ENCODE results near the gene HOXA3. TPM values are rescaled to one million over a fixed set of nuclear protein-coding genes. Genes with fewer than 3 reads are reported as not detected.

The HOXA3 gene
- total RNA-seq, 4 donors from 2014 or later, result 3.6 to 8.7 (median 6.6) TPM

DNA sequence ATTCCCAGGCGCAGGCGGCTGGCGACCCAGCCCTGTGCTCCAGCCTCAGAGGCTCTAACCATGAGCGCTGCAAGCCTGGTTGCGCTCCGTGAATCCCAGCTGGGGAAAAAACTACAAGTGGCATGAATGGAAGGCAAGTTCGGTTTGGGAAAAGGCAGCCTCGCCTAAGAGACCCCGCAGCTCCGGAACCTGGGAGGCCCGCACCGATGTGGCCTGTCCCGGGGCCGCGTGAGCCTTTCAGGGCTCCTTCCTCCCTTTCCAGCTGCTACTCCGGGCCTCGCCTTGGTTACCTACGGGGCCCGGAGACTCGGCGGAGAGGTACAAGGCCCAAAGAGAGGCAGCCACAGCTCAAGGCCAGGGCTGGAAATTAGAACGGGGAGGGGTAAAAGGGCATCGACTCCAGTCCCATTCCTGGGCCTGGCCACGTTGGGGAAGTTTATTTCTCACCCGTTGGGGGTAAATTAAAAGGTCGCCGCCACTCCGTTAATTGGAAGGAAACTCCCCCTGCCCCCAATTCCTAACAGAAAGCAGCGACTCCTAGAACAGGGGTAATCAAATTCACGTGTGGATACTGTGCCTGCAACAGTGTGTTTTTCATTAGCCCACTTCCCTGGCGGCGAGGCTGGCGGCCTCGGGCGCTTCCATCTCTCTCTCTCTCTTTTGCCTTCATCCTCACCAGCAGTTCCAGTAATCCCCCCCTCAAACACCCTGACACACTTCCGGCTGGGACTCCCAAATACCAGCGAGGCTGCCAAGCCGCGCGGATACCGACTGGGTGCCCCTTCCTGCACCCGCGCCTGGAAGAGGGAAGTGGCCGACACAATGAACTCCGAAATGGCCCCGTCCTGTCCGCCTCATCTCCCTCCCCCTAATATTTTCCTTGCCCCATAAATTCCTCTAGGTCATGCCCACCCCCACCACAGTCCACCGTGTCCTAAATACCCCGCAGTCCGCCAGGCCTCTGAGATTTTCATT, 14.4 kb upstream of the HOXA3 start:
- whole genome bisulfite sequencing, 2 donors, result 22 to 38% methylated on average over 29 to 38 of the region's 50 CpGs
- intact Hi-C loops (cut with DNase I), result loop anchor here (5.0 to 10.0 kb wide), 2 partner anchors 790 to 1312 kb away; no protein-coding TSS in a partner anchor
- Histone ChIP-seq H3K27me3 (peaks cover 49 to 100% (median 77%) of the 10 kb centered on the region in 4 donors), H3K36me3 (no peaks in the 10 kb centered on the region), H3K9me3 (no peaks in the 10 kb centered on the region), H3K4me3 (peak overlapping the region in 2 of 4 donors; percentile 41 to 51), H3K4me1 (peaks cover 21 to 65% (median 32%) of the 10 kb centered on the region in 3 donors), H3K27ac (no peak overlapping the region)
- no peak for TF ChIP-seq POLR2A (IDR thresholded peaks at IDR 0.05)
- TF ChIP-seq, protein P1, sequence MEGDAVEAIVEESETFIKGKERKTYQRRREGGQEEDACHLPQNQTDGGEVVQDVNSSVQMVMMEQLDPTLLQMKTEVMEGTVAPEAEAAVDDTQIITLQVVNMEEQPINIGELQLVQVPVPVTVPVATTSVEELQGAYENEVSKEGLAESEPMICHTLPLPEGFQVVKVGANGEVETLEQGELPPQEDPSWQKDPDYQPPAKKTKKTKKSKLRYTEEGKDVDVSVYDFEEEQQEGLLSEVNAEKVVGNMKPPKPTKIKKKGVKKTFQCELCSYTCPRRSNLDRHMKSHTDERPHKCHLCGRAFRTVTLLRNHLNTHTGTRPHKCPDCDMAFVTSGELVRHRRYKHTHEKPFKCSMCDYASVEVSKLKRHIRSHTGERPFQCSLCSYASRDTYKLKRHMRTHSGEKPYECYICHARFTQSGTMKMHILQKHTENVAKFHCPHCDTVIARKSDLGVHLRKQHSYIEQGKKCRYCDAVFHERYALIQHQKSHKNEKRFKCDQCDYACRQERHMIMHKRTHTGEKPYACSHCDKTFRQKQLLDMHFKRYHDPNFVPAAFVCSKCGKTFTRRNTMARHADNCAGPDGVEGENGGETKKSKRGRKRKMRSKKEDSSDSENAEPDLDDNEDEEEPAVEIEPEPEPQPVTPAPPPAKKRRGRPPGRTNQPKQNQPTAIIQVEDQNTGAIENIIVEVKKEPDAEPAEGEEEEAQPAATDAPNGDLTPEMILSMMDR (IDR thresholded peaks at IDR 0.05), result no peak
- DNase-seq, result no peak

DNA sequence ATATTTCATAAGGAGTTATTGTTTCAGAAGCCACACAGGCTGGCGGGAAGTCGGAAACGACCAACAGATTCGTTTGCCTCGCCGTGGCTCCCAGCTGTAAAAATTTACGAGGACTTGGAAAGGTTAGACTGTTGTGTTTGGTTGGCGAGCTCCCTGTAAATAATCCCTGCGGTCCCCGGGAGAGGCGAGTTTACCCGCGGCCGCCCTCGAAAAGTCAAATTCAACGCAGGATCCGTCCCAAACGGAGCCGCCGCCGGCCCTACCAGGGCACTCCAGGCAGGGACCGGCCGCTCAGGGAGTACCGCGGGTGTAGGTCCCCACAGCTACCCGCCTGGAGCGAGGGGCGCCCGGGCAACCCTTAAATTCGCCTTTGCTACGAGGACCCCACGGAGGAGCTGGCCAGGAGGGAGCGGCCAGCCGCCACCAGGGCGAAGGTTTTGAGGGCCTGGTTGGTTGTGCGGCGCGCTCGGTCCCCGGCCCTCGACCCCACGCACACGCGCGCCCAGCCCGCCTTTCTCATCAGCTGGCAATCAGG, 13.7 kb upstream of the HOXA3 start:
- Histone ChIP-seq H3K4me3 (peak overlapping the region in 3 of 4 donors; percentile 7 to 51 (median 41)), H3K36me3 (no peaks in the 10 kb centered on the region), H3K9me3 (no peaks in the 10 kb centered on the region), H3K4me1 (peaks cover 21 to 65% (median 37%) of the 10 kb centered on the region in 3 donors), H3K27me3 (peaks cover 43 to 100% (median 73%) of the 10 kb centered on the region in 4 donors), H3K27ac (no peak overlapping the region)
- DNase-seq, result no peak
- WGBS, 2 donors, result 20 to 23% methylated on average over 8 to 11 of the region's 46 CpGs
- intact Hi-C loops (cut with DNase I), result loop anchor here (5.0 to 10.0 kb wide), 2 partner anchors 789 to 1311 kb away; no protein-coding TSS in a partner anchor
- TF ChIP-seq POLR2A (IDR thresholded peaks at IDR 0.05), result no peak
- TF ChIP-seq, protein P1 (IDR thresholded peaks at IDR 0.05), result no peak

DNA sequence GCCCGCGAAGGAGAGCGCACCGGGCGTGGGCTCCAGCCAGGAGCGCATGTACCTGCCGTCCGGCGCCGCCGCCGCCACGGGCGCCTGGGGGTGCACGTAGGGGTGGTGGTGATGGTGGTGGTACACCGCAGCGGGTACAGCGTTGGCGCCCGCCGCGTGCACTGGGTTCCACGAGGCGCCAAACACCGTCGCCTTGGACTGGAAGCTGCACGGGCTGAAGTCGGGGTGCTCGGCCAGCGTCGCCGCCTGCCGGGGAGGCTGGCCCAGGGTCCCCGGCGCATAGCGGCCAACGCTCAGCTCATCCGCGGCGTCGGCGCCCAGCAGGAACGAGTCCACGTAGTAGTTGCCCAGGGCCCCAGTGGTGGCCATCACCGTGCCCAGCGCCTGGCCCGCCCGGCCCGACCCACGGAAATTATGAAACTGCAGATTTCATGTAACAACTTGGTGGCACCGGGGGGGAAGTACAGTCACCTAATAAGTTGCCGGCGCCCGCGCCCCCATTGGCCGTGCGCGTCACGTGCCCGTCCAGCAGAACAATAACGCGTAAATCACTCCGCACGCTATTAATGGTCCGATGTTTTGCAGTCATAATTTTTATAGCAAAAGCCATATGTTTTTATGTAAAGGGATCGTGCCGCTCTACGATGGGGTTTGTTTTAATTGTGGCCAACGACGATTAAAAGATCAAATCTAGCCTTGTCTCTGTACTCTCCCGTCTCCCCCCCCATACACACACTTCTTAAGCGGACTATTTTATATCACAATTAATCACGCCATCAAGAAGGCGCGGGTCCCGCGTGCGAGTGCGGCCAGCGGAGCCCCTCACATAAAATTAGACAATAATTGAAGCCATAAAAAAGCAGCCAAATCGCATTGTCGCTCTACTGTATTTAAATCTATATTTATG, 13.0 kb upstream of the HOXA3 start, which contains the start of gene HOXA9:
HOXA9 (minus strand) TSS at position 449 of the 907 bp plus-strand sequence; CDS start at position 369, 80 bp downstream.
- no peak for DNase-seq
- Histone ChIP-seq H3K36me3 (no peaks in the 10 kb centered on the region), H3K27ac (peak within 1 kb of the TSS in 1 of 4 donors; percentile 21), H3K4me3 (peak within 1 kb of the TSS; percentile 8 to 51 (median 26)), H3K4me1 (peaks cover 28 to 71% (median 44%) of the 10 kb centered on the region in 3 donors), H3K27me3 (peaks cover 37 to 99% (median 69%) of the 10 kb centered on the region in 4 donors), H3K9me3 (no peaks in the 10 kb centered on the region)
- intact Hi-C loops (cut with DNase I), result loop anchor here (5.0 to 10.0 kb wide), 2 partner anchors 788 to 1311 kb away; no protein-coding TSS in a partner anchor
- TF ChIP-seq POLR2A (IDR thresholded peaks at IDR 0.05), result peak in 1 of 4 donors; percentile 4
- TF ChIP-seq, protein P1 (IDR thresholded peaks at IDR 0.05), result no peak
- WGBS, 2 donors, result 12 to 16% methylated on average over 25 to 42 of the region's 82 CpGs

DNA sequence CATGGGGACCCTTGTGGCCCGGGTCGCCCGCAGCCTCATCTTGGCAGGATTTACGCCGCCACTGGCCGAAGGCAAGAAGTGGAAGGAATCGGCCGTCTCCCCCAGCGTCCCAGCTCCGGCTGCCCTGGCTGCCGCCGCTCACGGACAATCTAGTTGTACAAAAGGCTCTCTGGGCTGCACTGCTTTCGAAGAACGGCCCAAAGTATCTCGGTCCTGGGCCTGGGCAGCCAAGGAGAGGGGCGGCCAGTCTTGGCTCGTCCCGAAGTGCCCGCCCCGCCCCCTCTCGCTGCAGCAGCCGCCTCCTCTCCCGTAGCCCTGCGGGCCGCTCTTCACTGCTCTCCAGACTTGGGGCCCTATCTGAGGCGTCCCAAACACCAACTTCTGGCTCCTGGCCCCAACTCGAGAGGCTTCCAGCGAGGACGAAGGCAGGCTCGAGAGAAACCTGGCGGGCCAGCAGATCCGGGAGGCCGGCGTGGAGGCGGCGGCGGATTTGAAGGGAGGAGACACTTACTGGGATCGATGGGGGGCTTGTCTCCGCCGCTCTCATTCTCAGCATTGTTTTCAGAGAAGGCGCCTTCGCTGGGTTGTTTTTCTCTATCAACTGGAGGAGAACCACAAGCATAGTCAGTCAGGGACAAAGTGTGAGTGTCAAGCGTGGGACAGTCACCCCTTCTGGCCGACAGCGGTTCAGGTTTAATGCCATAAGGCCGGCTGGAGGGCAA, 12.1 kb upstream of the HOXA3 start:
- Histone ChIP-seq H3K36me3 (no peaks in the 10 kb centered on the region), H3K4me1 (peaks cover 25 to 69% (median 45%) of the 10 kb centered on the region in 3 donors), H3K27me3 (peaks cover 29 to 99% (median 68%) of the 10 kb centered on the region in 4 donors), H3K9me3 (no peaks in the 10 kb centered on the region), H3K27ac (peak overlapping the region in 1 of 4 donors; percentile 21), H3K4me3 (peak overlapping the region; percentile 8 to 51 (median 26))
- TF ChIP-seq POLR2A (IDR thresholded peaks at IDR 0.05), result no peak
- TF ChIP-seq, protein P1 (IDR thresholded peaks at IDR 0.05), result no peak
- intact Hi-C loops (cut with DNase I), result loop anchor here (5.0 to 10.0 kb wide), 2 partner anchors 787 to 1310 kb away; no protein-coding TSS in a partner anchor
- WGBS, 2 donors, result 0 to 16% methylated on average over 2 to 20 of the region's 47 CpGs
- DNase-seq, result no peak

Measured in esophagus squamous epithelium (tissue), 5 donors.